Chondrocyte (in vitro differentiated cells): ENCODE data around the gene ARHGAP42. TPM values are rescaled to one million over a fixed set of nuclear protein-coding genes. Genes with fewer than 3 reads are reported as not detected.

Source experiments
- DNase-seq: peaks from one replicate; pipeline ENCODE4 v3.0.0; 2021; ENCODE audit warnings: mixed read lengths, low spot score
- H3K27ac Mint-ChIP-seq: one replicate; pipeline ENCODE4 v1.8.0; 2021; ENCODE audit warnings: mild to moderate bottlenecking, moderate library complexity, mixed read lengths; ENCODE audit not compliant: unreplicated experiment
- H3K27me3 Mint-ChIP-seq: 2 replicates; pipeline ENCODE4 v1.8.0; 2021; ENCODE audit warnings: low read depth, mixed read lengths
- H3K36me3 Mint-ChIP-seq: 2 replicates; pipeline ENCODE4 v1.8.0; 2021; ENCODE audit warnings: low read depth, mixed read lengths
- H3K4me1 Mint-ChIP-seq: 2 replicates; pipeline ENCODE4 v1.8.0; 2021; ENCODE audit warnings: low read depth, mild to moderate bottlenecking, mixed read lengths
- H3K4me3 Mint-ChIP-seq: one replicate; pipeline ENCODE4 v1.8.0; 2021; ENCODE audit warnings: mild to moderate bottlenecking, moderate library complexity, mixed read lengths; ENCODE audit not compliant: unreplicated experiment
- H3K9me3 Mint-ChIP-seq: 2 replicates; pipeline ENCODE4 v1.8.0; 2021; ENCODE audit warnings: low read depth, mixed read lengths
- total RNA-seq: library from RNA; stranded (reverse); gene quantifications from 3 replicates; pipeline ENCODE4 v1.2.1, GENCODE V29; 2021
- TF ChIP-seq, protein P1 (sequence below): fragments of 200-600 bp; sonication (generic); IDR thresholded peaks from 2 replicates; pipeline ENCODE4 v1.5.0; 2021; ENCODE audit warnings: antibody characterized with exemption, mild to moderate bottlenecking, moderate library complexity

The ARHGAP42 gene
- total RNA-seq, 1 donor from 2014 or later = 16.1 TPM

DNA sequence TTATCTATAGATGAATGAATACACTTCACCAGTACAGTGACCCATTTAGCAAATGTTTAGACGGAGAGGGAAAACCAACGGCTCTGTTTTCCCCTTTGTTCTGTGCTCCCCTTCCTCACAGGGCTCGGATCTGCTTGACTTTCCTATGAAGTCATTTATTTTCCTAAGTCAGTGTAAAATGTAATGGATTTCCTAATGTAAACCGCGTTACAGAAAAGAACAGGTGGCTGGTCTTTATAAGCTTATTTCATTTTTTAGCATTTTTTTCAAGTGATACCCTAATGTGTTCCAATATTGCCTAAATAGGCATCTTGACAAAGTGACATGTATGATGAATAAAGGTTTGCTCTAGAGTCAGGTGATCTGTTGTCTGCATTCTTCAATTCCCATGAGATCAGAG lies 235.0 kb downstream of the ARHGAP42 start:
- Mint-ChIP-seq H3K9me3 (no peaks in the 10 kb centered on the region), H3K4me3 (no peak overlapping the region), H3K36me3 (no peaks in the 10 kb centered on the region), H3K4me1 (peaks cover 35% of the 10 kb centered on the region), H3K27ac (no peak overlapping the region), H3K27me3 (no peaks in the 10 kb centered on the region)
- no peak for DNase-seq
- TF ChIP-seq, protein P1, sequence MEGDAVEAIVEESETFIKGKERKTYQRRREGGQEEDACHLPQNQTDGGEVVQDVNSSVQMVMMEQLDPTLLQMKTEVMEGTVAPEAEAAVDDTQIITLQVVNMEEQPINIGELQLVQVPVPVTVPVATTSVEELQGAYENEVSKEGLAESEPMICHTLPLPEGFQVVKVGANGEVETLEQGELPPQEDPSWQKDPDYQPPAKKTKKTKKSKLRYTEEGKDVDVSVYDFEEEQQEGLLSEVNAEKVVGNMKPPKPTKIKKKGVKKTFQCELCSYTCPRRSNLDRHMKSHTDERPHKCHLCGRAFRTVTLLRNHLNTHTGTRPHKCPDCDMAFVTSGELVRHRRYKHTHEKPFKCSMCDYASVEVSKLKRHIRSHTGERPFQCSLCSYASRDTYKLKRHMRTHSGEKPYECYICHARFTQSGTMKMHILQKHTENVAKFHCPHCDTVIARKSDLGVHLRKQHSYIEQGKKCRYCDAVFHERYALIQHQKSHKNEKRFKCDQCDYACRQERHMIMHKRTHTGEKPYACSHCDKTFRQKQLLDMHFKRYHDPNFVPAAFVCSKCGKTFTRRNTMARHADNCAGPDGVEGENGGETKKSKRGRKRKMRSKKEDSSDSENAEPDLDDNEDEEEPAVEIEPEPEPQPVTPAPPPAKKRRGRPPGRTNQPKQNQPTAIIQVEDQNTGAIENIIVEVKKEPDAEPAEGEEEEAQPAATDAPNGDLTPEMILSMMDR = no peak

DNA sequence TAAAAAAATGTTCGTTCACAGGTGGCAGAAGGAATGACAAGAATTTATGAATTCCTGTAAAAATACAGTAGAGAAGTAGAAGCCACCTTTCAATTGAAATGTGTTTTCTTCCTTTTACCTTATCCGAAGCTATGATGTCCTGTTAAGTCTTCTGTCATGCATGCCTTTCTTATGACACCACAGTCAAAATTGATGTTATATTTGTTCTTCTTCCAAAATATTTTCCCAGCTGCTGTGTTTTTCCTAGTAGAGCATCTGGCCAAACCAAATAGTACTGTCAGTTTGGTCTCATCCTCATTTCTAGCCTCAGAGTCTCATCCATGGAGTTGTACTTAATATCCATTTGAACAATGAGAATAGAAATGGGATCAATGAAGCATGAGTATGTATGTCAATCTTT lies 236.5 kb downstream of the ARHGAP42 start:
- Mint-ChIP-seq H3K27me3 (no peaks in the 10 kb centered on the region), H3K27ac (no peak overlapping the region), H3K9me3 (no peaks in the 10 kb centered on the region), H3K4me1 (peaks cover 35% of the 10 kb centered on the region), H3K36me3 (no peaks in the 10 kb centered on the region), H3K4me3 (no peak overlapping the region)
- DNase-seq = no peak
- TF ChIP-seq, protein P1 = no peak

DNA sequence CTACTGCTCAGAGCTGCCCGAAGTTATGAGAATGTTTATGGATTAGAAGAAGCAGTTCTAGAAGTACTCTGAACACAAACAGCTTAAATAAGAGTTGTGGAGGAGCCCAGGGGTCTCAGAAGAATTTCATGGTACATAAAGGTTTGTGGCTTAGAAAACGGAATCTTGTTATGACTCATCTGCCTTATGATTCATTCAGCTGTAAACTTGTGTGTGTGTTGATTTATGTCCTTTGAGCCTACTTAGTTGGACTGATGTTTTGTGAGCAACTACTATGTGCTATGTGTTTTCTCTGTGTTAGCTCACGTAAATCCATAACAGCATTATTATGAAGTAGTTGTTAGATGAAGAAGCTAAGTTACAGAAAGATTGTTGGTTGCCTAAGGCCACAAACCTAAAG lies 238.8 kb downstream of the ARHGAP42 start:
- no peaks in the 10 kb centered on the region for H3K9me3 Mint-ChIP-seq
- no peak overlapping the region for H3K4me3 Mint-ChIP-seq
- no peak overlapping the region for H3K27ac Mint-ChIP-seq
- no peak for DNase-seq
- TF ChIP-seq, protein P1 = no peak
- H3K27me3 Mint-ChIP-seq = no peaks in the 10 kb centered on the region
- no peaks in the 10 kb centered on the region for H3K36me3 Mint-ChIP-seq
- H3K4me1 Mint-ChIP-seq = peaks cover 41% of the 10 kb centered on the region

DNA sequence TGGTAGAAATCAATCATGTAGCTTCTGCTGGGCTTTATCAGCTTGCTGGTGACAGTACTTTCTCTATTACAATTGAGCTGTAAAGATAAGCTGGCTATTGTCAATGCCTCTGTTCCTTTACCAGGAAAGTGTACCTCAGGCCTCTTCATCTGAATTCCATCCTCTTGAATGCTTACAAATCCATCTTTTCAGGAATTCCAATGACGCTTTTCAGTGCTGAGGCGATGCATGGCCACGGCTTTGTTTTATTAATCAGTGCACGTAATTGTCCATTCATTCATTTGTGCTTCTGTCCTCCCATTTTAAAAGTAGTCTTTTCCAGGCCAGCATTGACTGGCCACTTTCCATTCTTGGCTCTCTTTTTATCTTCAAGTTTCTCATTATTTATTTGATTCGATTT lies 240.5 kb downstream of the ARHGAP42 start:
- peaks cover 37% of the 10 kb centered on the region for H3K4me1 Mint-ChIP-seq
- no peak overlapping the region for H3K4me3 Mint-ChIP-seq
- TF ChIP-seq, protein P1 = no peak
- no peaks in the 10 kb centered on the region for H3K27me3 Mint-ChIP-seq
- H3K36me3 Mint-ChIP-seq = no peaks in the 10 kb centered on the region
- H3K9me3 Mint-ChIP-seq = no peaks in the 10 kb centered on the region
- no peak overlapping the region for H3K27ac Mint-ChIP-seq
- no peak for DNase-seq

DNA sequence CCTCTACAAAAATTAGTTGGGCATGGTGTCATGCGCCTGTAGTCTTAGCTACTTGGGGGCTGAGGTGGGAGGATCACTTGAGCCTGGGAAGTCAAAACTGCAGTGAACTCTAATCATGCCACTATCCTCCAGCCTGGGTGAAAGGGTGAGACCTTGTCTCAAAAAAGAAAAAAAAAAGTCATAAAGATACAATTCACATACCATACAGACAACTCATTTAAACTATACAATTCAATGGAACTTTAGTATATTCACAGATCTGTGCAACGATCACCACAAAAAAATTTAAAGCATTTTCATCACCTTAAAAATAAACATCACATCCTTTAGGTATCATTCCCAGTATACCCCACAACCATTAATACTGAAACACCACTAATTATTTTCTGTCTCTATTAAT lies 241.3 kb downstream of the ARHGAP42 start:
- Mint-ChIP-seq H3K36me3 (no peaks in the 10 kb centered on the region), H3K4me1 (peaks cover 31% of the 10 kb centered on the region), H3K9me3 (no peaks in the 10 kb centered on the region), H3K27me3 (no peaks in the 10 kb centered on the region), H3K4me3 (no peak overlapping the region), H3K27ac (no peak overlapping the region)
- DNase-seq = no peak
- TF ChIP-seq, protein P1 = no peak
